NCI-H1092 (cell line): ENCODE results near the gene LOC101059915.
"Not testable (repeated sequence)": the region's sequence is repeated elsewhere in the genome, so short reads cannot be mapped to it uniquely, and the experiment has no call there.

Source experiments
- DNase-seq: peaks from one replicate; lab custom pipeline; 2025; lab: John Stamatoyannopoulos, UW

The LOC101059915 gene

DNA sequence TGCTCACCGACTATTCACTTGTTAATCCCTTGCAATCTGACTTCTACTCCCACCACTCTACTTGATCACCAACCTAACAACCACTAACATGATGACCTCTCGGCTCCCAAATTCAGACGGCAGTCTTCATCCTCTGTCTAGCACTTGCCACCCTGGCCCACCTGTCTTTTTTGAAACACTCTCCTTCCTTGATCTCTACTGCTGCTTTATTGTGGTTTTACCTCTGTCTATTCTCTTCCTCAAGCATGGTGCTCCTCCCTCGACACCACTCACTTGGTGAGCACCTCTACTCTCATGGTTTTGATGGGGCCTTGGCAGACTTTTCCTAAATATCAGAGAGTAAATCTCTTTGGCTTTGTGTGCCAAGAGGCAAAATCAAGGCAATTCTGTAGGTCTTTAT lies 27.3 kb upstream of the LOC101059915 start:
- DNase-seq, result no peak

DNA sequence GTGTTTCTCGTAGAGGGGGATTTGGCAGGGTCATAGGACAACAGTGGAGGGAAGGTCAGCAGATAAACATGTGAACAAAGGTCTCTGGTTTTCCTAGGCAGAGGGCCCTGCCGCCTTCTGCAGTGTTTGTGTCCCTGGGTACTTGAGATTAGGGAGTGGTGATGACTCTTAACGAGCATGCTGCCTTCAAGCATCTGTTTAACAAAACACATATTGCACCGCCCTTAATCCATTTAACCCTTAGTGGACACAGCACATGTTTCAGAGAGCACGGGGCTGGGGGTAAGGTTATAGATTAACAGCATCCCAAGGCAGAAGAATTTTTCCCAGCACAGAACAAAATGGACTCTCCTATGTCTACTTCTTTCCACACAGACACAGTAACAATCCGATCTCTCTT lies 22.9 kb upstream of the LOC101059915 start:
- not testable (repeated sequence) for DNase-seq

DNA sequence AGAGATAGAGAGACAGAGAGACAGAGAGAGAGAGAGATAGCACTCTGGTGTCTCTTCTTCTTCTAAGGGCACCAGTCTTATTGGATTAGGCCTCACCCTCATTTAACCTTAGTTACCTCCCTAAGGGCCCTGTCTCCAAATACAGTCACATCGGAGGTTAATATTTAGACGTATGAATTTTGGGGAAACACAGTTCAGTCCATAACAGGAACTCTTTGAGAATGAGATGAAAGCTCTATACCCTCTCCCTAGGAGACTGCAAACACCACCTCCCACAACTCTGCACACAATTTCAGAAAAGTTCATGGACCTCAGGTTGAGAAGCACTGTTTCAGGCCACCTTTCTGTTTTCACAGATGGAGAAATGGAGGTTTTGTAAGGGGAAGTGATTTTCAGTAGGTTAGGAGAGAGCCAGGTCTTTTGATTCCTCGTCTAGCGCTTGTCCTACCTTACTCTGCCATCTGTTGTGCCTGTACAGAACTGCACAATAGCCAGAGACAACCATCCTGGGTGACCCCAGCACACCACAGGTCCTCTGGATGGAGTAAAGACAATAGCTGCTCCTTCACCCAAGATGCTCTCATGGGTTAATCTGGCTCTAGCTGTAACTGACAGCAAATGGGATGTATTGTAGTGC lies 16.9 kb upstream of the LOC101059915 start:
- DNase-seq, result no peak

DNA sequence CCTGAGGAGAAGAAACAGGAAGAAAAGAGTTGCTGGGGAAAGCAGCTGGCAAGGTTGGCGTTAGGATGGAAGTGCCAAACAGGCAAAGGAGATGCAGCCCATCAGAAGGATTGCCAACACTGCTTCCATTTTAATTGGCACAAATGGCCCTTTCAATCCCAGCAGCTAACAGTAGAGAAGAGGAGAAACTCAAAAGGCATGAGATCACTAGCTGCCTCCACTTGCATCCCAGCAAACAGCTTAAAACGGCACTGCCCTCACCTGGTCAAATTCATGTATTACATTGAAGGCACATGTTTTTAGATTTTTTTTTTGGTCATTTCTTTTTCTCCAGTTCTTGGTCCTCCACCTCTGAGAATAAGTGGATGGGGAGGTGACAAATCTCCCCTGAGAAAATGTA lies 14.9 kb upstream of the LOC101059915 start:
- DNase-seq, result no peak

DNA sequence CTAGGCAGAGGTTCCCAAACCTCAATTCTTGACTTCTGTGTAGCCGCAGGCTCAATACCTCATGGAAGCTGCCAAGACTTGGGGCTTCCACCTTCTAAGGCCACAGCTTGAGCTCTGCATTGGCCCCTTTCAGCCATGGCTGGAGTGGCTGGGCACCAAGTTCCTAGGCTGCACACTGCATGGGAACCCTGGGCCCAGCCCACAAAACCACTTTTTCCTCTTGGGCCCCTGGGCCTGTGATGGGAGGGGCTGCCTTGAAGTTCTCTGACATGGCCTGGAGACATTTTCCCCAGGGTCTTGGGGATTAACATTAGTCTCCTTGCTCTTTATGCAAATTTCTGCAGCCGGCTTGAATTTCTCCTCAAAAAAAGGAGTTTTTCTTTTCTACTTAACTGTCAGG lies 14.0 kb upstream of the LOC101059915 start:
- DNase-seq, result no peak

DNA sequence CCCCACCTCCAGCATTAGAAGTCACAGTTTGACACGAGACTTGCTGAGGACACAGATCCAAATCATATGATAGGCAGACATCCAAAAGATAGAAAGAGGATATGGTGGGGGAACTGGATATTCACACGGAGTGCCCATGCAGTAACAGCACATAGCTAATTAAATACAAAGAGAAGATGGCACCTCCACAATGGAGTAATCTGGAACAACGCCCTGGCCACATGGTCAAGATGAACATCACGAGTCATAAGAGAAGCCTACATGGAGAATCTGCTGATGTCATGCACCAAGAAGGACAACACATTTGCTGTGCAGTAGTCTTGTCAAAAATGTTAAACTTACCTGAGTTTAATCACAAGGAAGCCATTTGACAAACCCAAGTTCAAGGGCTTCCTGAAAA lies 10.1 kb upstream of the LOC101059915 start:
- DNase-seq, result no peak

DNA sequence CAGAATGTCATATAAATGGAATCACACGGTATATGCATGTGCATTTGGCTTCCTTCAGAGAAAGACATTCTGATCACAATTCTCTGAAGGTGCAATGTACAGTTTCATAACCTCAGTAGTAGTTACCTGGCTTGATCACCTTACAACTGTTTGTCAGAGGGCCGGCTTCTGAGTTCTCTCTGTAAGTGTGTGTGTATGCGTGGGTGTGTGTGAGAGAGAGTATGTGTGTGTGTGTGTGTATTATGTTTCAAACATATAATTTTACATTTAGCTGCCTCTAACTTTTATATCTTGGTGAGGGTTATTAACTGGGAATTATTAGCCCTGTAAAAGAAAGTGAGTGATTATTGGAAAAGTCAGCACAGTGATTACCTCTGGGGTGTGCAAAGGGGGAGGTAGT lies 8.0 kb upstream of the LOC101059915 start:
- DNase-seq, result no peak

DNA sequence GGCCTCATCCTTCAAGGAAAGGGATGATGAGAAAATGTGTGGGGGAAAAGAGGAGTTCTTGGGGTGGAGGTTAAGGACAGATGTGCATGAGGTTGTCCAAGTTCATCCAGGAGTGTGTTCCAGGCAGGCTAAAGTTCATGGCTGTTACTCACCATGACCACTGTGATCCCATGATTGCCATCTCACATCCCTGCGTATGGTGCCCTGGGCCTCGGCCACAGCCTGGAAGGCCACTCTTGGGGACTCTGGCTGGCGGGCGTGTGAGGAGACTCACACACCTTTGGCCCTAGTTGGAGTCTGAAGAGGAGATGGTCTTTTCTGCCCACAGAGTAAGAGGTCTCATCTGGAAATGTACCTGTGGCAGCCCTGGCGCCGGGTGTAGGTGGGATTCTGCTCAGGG lies 7.4 kb upstream of the LOC101059915 start:
- DNase-seq, result no peak

DNA sequence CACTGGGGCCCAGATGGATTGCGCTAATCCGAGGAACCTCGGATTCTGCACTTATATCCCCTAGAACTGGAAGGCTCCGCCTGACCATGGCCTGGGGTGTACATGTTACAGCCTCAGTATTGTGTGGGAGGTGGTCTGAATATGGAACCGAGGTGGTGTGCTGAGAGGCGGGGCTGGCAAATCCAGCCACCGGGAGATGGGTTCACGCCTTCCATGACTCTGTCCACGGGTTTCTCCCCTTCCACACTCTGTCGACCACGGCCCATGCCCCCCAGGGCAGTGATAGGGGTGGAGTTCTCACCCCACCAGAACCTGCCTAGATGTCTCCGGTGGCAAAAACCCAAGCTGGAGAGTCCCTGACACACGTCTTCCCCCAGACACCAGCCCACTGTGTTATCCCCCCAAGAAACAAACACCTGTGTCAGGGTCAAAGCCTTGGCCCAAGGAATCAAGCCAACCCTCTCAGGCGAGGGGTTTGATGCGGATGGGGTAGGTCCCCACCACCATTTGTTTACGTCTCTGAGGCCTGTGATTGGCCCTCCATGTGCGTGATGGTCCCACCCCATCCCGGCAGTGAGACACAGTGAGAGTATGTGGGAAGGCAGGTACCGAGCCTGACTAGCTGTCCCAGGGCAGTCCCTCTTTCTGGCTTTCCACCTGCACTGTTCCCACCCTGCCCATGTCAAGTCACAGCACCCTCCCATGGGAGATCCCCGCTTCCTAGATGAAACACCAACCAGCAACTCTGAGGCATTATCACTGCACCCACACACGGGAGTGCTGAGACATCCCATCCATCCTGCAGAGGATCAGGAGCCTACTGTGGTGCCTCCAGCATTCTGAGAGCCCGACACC lies 6.6 kb upstream of the LOC101059915 start:
- DNase-seq, result no peak

DNA sequence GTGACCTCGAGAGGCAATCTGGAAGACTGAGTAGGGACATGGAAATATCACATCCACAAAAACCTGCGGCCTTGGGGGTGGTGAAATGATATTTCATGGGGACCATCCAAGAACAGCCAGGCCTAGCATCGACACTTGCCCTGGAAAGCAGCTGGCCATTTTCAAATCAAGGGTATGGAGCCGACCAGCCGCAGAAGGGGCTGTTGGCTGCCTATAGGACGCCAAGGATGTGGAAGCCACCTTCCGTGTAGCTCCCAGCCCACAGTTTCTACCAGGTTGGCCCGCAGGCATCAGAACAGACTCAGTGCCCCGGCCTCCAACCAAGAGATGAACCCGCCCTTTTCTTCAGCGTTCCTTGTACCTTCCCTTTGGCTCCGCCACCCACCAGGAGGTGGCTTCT lies 5.4 kb upstream of the LOC101059915 start:
- no peak for DNase-seq

DNA sequence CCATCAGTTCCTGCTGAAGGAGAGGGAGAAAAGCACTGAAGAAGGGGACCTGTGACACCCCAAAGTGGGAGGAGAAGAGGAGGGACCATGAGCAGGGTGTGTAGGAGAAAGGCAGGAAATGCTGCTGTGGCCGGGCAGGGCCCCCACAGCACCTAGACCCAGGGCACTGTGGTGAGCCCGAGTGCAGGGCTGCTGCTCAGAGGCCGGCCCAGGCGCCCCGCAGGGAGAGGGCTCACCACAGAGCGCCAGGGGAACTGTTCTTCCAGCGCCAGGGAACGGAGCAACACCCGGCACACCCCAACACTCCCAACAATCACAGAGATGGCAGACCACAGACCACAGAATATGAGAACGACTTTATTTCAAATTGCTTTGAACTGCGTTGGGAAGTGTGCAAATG lies 4.7 kb upstream of the LOC101059915 start:
- not testable (repeated sequence) for DNase-seq

DNA sequence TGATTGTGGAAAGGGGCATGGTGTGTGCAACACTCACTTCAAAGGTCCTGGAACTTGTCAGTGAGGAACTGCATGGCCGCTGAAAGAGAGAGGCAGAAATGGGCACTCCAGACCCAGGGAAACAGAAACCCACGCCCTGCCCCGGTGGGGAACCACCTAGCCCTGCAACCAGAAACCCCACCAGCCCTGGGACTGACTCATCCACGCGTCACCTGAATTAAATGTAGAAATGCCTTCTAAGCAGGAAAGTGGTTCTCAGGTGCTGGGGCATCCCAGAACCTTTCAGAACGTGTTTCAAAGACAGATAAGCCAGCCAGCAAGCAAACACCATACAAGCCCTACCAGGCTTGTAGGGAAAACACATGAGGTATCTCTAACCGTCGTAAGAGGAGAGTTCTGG lies 4.1 kb upstream of the LOC101059915 start:
- DNase-seq, result not testable (repeated sequence)

DNA sequence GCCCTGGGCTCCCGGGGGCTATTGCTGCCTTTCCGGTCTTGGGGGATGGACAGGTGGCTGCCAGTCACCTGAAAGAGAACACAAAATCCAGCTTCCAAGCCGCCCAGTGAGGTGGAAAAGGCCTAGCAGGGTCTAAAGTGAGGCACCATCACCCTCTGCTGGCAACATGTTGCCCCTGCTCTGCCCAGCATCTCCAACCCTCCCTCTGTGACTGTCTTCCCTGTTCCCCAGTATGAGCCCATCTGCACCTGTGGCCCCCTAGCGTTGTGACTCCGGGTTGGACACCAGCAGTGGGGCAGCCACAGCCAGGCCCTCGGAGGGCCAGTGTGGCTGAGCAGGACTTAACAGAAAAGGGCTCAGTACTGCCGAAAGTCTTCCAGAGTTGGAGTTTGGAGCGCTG lies 3.1 kb upstream of the LOC101059915 start:
- not testable (repeated sequence) for DNase-seq

DNA sequence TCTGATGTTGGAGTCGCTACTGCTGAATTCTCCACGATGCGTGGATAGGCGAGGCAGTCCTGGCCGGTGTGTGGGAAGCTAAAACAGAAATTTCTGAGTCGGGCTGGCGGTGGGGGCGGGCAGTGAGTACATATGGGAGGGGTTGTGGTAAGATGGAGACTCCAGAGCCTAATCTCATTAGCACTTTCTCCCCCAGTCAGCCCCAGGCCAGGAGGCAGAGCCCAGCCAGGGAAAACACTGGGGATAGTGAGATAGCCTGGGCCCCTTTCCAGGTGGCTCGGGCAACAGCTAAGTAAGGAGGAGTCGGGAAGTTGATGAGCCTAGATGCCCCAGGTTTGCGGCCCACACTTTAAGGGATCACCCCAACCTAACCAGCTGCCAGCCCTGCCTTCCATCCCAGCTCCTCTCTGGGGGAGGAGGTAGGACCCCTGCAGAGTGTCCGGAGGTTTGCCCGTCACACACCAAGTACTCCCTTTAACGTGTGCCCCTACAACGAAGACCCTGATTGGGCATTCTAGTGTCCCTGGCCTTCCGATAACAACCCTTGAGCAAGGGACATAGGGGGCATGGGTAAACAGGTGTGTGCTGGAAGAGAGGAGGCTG lies 2.4 kb upstream of the LOC101059915 start:
- DNase-seq, result no peak

DNA sequence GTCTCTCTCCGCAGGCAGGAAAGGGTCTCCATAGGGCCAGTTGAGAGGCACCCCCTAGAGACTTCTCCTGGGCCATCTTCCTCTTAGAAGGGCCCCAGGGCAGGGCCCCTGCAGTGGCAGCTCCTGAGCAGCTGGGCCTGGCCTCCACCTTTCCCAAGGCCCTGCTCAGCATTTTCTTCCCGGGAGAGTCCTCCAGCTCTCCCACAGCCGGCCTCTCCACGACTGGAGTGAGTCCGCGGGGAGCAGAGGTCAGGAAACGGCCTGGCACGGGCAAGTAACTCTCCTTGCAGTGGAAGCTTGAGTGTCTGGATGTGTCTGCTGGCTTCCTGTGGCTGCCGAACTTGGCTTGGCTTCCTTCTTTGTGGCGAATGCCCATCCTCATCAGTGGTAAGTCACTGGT lies 1.6 kb upstream of the LOC101059915 start:
- DNase-seq, result no peak

DNA sequence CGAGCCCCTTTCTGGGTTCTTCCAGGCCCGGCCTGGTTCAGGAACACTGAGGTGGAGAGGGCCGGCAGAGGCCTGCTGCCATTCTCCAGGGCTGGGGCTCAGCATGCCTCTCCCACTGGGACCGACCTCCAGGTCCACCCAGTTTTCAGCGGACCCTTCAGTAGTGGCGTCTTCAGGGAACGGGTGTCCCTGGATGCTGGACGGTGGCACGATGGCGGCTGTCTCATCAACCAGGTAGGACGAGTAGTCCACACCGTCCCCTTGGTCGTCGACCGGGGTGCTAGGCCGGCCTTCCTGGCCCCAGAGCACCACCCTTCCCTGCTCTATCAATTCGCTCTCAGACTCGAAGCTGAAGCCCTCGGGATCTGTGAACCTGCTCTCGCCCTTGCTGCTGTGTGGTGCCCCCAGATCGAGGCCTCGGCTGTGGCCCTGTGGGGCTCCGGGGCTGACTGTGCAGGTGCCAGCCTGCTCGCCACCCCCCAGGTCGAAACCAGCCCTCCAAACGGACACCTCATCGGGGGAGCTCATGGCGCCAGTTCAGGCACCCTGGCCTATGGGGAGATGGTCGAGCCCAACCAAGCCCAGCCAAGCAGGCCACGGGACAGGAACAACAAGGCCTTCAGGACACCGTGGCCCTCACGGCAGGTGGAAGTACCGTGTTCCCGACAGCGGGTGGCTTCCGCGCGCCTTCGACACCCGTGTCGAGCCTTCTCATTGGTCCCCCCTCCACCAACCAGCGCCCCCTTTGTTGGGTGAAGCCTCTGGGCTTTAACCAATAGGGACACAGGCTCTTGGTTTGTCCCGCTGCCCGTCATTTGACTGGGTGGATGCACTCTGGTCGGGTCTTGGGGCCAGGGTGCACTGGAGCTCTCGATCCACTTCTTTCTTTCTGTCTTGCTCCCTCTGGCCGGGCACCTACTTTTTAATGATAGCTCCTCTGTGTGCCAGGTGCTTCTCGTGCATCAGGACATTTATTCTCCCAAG lies 814 bp upstream of the LOC101059915 start:
- DNase-seq, result no peak

DNA sequence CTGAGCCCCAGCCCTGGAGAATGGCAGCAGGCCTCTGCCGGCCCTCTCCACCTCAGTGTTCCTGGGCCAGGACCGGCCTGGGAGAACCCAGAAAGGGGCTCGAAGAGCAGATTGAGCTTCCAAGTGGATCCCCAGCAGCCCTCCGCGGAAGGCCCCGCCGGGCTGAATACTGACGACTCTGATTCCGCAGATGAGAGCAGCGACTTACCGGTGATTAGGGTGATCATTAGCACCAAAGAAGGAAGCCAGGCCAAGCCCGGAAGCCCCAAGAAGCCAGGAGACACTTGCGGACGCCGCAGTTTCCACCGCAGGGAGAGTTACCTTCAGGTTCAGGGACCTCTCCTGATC lies 876 bp downstream of the LOC101059915 start:
- no peak for DNase-seq

DNA sequence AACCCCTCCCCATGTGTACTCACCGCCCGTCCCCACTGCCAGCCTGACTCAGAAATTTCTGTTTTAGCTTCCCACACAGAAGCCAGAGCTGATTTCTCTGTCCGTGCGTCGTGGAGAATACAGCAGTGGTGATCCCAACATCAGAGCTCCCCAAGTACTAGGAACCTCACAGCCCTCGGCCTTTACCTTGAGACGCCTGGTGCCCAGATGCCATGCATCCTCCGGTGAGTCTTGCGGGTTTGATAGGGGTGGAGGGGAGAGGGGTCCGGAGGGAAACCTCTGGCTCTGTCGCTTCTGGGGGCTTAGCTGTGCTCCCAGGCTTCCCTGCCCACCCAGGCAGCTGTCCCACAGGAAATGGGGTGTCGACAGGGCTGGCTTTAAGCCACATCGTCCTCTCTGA lies 2.1 kb downstream of the LOC101059915 start:
- DNase-seq, result no peak

DNA sequence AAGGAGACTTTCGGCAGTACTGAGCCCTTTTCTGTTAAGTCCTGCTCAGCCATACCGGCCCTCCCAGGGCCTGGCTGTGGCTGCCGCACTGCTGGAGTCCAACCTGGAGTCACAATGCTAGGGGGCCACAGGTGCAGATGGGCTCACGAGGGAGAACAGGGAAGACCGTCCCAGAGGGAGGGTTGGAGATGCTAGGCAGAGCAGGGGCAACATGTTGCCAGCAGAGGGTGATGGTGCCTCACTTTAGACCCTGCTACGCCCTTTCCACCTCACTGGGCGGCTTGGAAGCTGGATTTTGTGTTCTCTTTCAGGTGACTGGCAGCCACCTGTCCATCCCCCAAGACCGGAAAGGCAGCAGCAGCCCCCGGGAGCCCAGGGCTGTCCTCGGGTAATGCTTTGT lies 2.6 kb downstream of the LOC101059915 start:
- DNase-seq, result peak; percentile 15

DNA sequence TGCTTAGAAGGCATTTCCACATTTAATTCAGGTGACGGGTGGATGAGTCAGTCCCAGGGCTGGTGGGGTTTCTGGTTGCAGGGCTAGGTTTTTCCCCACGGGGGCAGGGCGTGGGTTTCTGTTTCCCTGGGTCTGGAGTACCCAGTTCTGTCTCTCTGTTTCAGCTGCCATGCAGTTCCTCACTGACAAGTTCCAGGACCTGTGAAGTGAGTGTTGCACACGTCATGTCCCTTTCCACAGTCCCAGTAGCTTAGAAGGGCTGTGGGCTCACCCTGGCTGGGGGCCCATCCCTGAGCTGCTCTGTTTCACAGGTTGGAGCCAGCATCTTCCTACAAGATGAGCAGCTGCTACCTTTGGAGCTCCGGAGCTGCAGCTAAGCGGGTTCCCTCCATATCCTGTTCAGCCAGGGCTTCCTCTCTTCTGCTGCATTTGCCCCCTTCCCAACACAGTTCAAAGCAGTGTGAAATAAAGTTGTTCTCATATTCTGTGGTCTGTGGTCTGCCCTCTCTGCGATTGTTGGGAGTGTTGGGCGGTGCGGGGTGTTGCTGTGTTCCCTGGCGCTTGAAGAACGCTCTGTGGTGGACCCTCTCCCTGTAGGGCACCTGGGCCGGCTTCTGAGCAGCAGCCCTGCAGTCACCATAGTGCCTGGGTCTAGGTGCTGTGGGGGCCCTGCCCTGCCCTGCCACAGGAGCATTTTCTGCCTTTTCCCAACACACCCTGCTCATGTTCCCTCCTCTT lies 3.9 kb downstream of the LOC101059915 start:
- no peak for DNase-seq

DNA sequence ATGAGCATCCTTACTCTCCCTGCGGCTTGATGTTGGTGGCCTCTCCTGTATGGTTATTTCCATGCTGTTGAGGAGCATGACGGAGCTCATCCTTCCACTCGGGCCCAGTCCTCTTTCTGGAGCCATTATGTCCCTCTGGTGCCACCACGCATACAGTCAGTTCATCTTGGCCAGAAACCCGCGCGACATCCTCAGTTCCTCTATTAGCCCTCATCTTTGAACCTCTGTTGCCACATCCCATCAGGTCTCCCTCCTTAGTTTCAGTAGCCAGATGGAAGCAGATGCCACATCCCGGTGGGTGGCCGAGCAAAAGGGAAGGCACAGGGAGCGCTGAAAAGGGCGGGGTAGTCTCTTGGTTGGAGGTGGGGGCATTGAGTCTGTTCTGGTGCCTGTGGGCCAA lies 4.6 kb downstream of the LOC101059915 start:
- DNase-seq, result no peak
